ENCODE data around the gene NELFCD. TPM values are rescaled to one million over a fixed set of nuclear protein-coding genes. Genes with fewer than 3 reads are reported as not detected.

The NELFCD gene
- total RNA-seq, 2 experiments from 2014 or later = 95.7 to 97.0 TPM

DNA sequence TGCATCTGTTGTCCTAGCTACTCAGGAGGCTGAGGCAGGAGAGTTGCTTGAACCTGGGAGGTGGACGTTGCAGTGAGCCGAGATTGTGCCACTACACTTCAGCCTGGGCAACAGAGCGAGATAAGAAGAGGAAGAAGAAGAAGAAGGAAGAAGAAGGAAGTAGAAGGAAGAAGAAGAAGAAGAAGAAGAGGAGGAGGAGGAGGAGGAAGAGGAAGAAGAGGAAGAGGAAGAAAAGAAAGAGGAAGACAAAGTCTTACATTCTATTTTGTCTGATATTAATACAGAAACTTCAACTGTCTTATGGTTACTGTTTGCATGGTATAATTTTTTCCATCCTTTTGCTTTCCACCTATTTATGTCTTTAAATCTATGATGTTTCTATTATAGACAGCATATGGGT, 7.2 kb upstream of the NELFCD start:
- TF ChIP-seq CTCF (IDR thresholded peaks at IDR 0.05) = no peak
- Histone ChIP-seq H3K36me3 (ENCODE audit: insufficient read depth, low read length) (no peaks in the 10 kb centered on the region), H3K4me3 (ENCODE audit: low read length) (no peak overlapping the region), H3K4me1 (ENCODE audit: insufficient read depth, low read length) (no peaks in the 10 kb centered on the region), H3K27me3 (ENCODE audit: control insufficient read depth in 1 of 2, insufficient read depth in 2 of 2, low read length in 2 of 2) (no peaks in the 10 kb centered on the region), H3K9me3 (ENCODE audit: control insufficient read depth in 1 of 2, insufficient read depth in 1 of 2, low read length in 2 of 2) (peaks cover 6 to 17% of the 10 kb centered on the region in 2 experiments), H3K27ac (ENCODE audit: low read depth in 1 of 2, low read length in 2 of 2) (no peak overlapping the region)
- intact Hi-C loops (cut with DNase I, micrococcal nuclease) = no loop called here
- ChIA-PET POLR2A (no interaction called here), CTCF (no interaction called here)
- DNase-seq (no peak), ATAC-seq (ENCODE audit: poor library complexity) (no peak)
- Mint-ChIP-seq H3K4me3 (no peak overlapping the region), H3K27ac (no peak overlapping the region), H3K36me3 (ENCODE audit: low read depth) (no peaks in the 10 kb centered on the region), H3K4me1 (ENCODE audit: low read depth) (no peaks in the 10 kb centered on the region), H3K9me3 (peaks cover 3% of the 10 kb centered on the region), H3K27me3 (peaks cover 5% of the 10 kb centered on the region)

- Mint-ChIP-seq H3K4me1 (ENCODE audit: low read depth) (no peaks in the 10 kb centered on the region), H3K4me3 (no peak overlapping the region), H3K27ac (no peak overlapping the region), H3K36me3 (ENCODE audit: low read depth) (no peaks in the 10 kb centered on the region), H3K9me3 (peaks cover 3% of the 10 kb centered on the region), H3K27me3 (no peaks in the 10 kb centered on the region)
- H3K4me3 ChIP-seq (ENCODE audit: low read length) = no peak overlapping the region
- no peak overlapping the region for H3K27ac ChIP-seq (ENCODE audit: low read depth in 1 of 2, low read length in 2 of 2)
- ChIA-PET CTCF (no interaction called here), POLR2A (interaction anchor here (1.0 kb wide), 1 partner anchor 8 kb away, joined by 4 read pairs; no protein-coding TSS in a partner anchor)
- no peaks in the 10 kb centered on the region for H3K27me3 ChIP-seq (ENCODE audit: control insufficient read depth in 1 of 2, insufficient read depth in 2 of 2, low read length in 2 of 2)
- intact Hi-C loops (cut with DNase I, micrococcal nuclease) = loop anchor here in 1 of 2 experiments (5.0 kb wide), 1 partner anchor 68 kb away; no protein-coding TSS in a partner anchor
- DNase-seq (no peak), ATAC-seq (ENCODE audit: poor library complexity) (no peak)
- peaks cover 1% of the 10 kb centered on the region for H3K4me1 ChIP-seq (ENCODE audit: insufficient read depth, low read length)
- TF ChIP-seq CTCF (IDR thresholded peaks at IDR 0.05) = no peak
- H3K9me3 ChIP-seq (ENCODE audit: control insufficient read depth in 1 of 2, insufficient read depth in 1 of 2, low read length in 2 of 2) = peaks cover 6 to 17% of the 10 kb centered on the region in 2 experiments
- no peaks in the 10 kb centered on the region for H3K36me3 ChIP-seq (ENCODE audit: insufficient read depth, low read length)
Measured at GRCh38 chr20:58975353-58975752, 5.7 kb upstream of the NELFCD start.

DNA sequence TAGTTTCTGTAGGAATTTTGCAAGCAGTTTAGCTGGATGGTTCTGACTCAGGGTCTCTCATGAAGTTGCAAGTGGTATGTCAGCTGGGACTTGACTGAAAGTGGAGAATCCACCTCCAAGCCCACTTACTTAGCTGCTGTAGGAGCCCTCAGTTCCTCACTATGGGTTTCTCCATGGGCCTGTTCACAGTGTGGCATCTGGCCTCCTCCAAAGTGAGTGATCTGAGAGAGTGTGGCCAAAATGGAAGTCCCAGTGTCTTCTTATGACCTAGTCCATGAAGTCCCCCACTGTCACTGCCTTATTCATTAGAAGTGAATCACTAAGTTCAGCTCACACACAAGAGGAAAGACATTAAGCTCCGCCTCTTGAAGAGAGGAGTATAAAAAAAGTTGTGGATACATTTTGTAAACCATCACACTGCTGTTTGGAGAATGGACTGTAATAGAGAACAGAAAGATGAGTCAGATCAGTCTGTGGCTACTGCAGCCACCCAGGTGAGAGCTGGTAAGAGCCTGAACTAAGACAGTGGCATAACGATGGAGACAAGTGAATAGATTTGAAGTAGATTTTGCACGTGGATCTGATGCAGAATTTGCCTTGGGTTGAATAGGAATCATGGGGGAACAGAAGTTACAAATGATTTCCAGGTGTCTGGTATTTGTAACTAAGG, 4.9 kb upstream of the NELFCD start:
- no peak overlapping the region for H3K4me3 ChIP-seq (ENCODE audit: low read length)
- Mint-ChIP-seq H3K27me3 (no peaks in the 10 kb centered on the region), H3K9me3 (peaks cover 3% of the 10 kb centered on the region), H3K36me3 (ENCODE audit: low read depth) (no peaks in the 10 kb centered on the region), H3K4me1 (ENCODE audit: low read depth) (no peaks in the 10 kb centered on the region), H3K4me3 (peak overlapping the region; percentile 18), H3K27ac (no peak overlapping the region)
- H3K9me3 ChIP-seq (ENCODE audit: control insufficient read depth in 1 of 2, insufficient read depth in 1 of 2, low read length in 2 of 2) = peaks cover 6 to 17% of the 10 kb centered on the region in 2 experiments
- no peaks in the 10 kb centered on the region for H3K36me3 ChIP-seq (ENCODE audit: insufficient read depth, low read length)
- H3K27me3 ChIP-seq (ENCODE audit: control insufficient read depth in 1 of 2, insufficient read depth in 2 of 2, low read length in 2 of 2) = no peaks in the 10 kb centered on the region
- CTCF ChIA-PET = no interaction called here
- no peak for TF ChIP-seq CTCF (IDR thresholded peaks at IDR 0.05)
- ATAC-seq (ENCODE audit: poor library complexity) (no peak), DNase-seq (no peak)
- H3K27ac ChIP-seq (ENCODE audit: low read depth in 1 of 2, low read length in 2 of 2) = no peak overlapping the region
- POLR2A ChIA-PET = interaction anchor here (1.0 kb wide), 1 partner anchor 9 kb away, joined by 4 read pairs; no protein-coding TSS in a partner anchor
- intact Hi-C loops (cut with DNase I, micrococcal nuclease) = loop anchor here in 1 of 2 experiments (5.0 kb wide), 1 partner anchor 69 kb away; no protein-coding TSS in a partner anchor
- peaks cover 6% of the 10 kb centered on the region for H3K4me1 ChIP-seq (ENCODE audit: insufficient read depth, low read length)

All from CD4-positive, alpha-beta T cell (primary cell).